Stomach (tissue), 4 donors: ENCODE results near the gene PEX19.

Source experiments
- CTCF ChIP-seq, 7 experiments: fragments of 450-650 bp in 4 of 7; fragments of 200-600 bp in 3 of 7; sonication (generic) in 3 of 7; IDR thresholded peaks; one replicate each; pipeline ENCODE4 v1.5.1; 2016 to 2019; ENCODE audit warnings: antibody characterized with exemption in 7 of 7, control low read depth in 2 of 7, mild to moderate bottlenecking in 1 of 7
- POLR2A ChIP-seq, 4 donors: fragments of 450-650 bp; IDR thresholded peaks; one replicate each; pipeline ENCODE4 v1.6.1; 2016; ENCODE audit warnings: antibody characterized with exemption in 4 of 4, control low read depth in 2 of 4, mild to moderate bottlenecking in 1 of 4, moderate library complexity in 1 of 4
- POLR2AphosphoS5 ChIP-seq, 3 donors: sonication (generic); formaldehyde crosslinking; IDR thresholded peaks; one replicate each; pipeline ENCODE4 v1.6.1; 2016; ENCODE audit warnings: antibody characterized with exemption in 3 of 3

- TF ChIP-seq CTCF (IDR thresholded peaks at IDR 0.05): no peak
- no peak for TF ChIP-seq POLR2A (IDR thresholded peaks at IDR 0.05)
- TF ChIP-seq POLR2AphosphoS5 (IDR thresholded peaks at IDR 0.05): no peak
These were observed 26.6 kb downstream of the PEX19 start for GRCh38 chr1:160258177-160258798.
